Measurements from ENCODE around the gene PRND. TPM values are rescaled to one million over a fixed set of nuclear protein-coding genes. Genes with fewer than 3 reads are reported as not detected.
A peak's percentile ranks its signal among the peaks of the same experiment; 100 is the strongest.
"Not testable (repeated sequence)": the region's sequence is repeated elsewhere in the genome, so short reads cannot be mapped to it uniquely, and the experiment has no call there.

The PRND gene
- total and polyA plus RNA-seq, 5 donors, result not detected

- Histone ChIP-seq H3K27me3 (ENCODE audit: control insufficient read depth, insufficient read depth) (no peaks in the 10 kb centered on the region), H3K9me3 (ENCODE audit: control insufficient read depth, low read length) (no peaks in the 10 kb centered on the region), H3K27ac (ENCODE audit: low read length) (no peak overlapping the region), H3K4me3 (ENCODE audit: low read length) (no peak overlapping the region), H3K4me1 (ENCODE audit: control insufficient read depth, insufficient read depth, low read length) (no peaks in the 10 kb centered on the region)
- ATAC-seq, result no peak
- WGBS, result 70% methylated on average over 2 of the region's 2 CpGs
- peak in 1 of 3 donors; percentile 18 for DNase-seq
- intact Hi-C loops (cut with DNase I), result loop anchor here in 1 of 4 donors (5.0 kb wide), 1 partner anchor 331 kb away; no protein-coding TSS in a partner anchor
Observed at GRCh38 chr20:4766631-4767030, 44.9 kb downstream of the PRND start.

- Histone ChIP-seq H3K4me3 (ENCODE audit: low read length) (no peak overlapping the region), H3K4me1 (ENCODE audit: control insufficient read depth, insufficient read depth, low read length) (no peaks in the 10 kb centered on the region), H3K9me3 (ENCODE audit: control insufficient read depth, low read length) (no peaks in the 10 kb centered on the region), H3K27ac (ENCODE audit: low read length) (no peak overlapping the region), H3K27me3 (ENCODE audit: control insufficient read depth, insufficient read depth) (no peaks in the 10 kb centered on the region)
- no peak for ATAC-seq
- 79% methylated on average over 3 of the region's 3 CpGs for WGBS
- intact Hi-C loops (cut with DNase I), result loop anchor here in 1 of 4 donors (5.0 kb wide), 1 partner anchor 330 kb away; no protein-coding TSS in a partner anchor
- no peak for DNase-seq
Observed at GRCh38 chr20:4767084-4767483, 45.4 kb downstream of the PRND start.

DNA sequence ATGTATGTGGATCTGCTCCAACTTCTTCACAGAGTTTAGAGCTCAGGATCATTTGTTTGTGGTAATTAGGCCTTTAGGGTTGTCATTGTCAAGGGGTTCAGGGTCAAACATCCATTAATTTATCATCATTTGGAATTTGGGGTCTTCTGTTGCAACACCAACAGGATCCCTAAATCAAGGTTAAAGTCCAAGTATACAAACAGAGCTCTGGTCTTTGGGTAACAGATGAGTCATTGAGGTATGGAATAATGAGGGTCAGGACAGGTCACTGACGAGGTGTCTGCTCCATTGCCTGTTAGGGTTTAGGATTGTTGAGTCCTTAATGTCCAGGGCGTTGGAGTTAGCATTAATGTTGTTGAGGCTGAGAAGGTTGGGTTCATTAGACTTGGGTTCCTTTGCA is 47.6 kb downstream of the PRND start:
- Histone ChIP-seq H3K9me3 (ENCODE audit: control insufficient read depth, low read length) (no peaks in the 10 kb centered on the region), H3K4me1 (ENCODE audit: control insufficient read depth, insufficient read depth, low read length) (no peaks in the 10 kb centered on the region), H3K27me3 (ENCODE audit: control insufficient read depth, insufficient read depth) (no peaks in the 10 kb centered on the region), H3K27ac (ENCODE audit: low read length) (no peak overlapping the region), H3K4me3 (ENCODE audit: low read length) (no peak overlapping the region)
- 83% methylated on average over 2 of the region's 2 CpGs for WGBS
- ATAC-seq, result no peak
- intact Hi-C loops (cut with DNase I), result loop anchor here in 1 of 4 donors (5.0 kb wide), 1 partner anchor 328 kb away; no protein-coding TSS in a partner anchor
- no peak for DNase-seq

DNA sequence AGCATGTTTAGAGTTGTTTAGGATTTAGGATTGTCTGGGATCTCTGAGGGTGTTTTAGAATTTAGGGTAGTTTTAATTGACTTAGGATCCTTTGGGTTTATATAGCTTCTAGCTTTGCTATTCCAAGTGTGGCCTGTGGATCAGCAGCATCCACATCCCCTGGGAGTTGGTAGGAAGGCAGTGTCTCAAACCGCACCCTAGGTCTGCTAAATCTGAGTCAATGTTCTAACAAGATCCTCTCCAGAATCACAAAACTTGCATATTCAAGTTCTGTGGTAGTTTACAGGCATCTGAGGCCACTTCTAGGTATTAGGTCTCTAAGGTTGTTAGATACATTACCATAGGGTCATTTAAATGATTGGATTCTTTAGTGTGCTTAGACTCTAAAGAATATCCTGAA is 48.3 kb downstream of the PRND start:
- 72% methylated on average over 1 of the region's 1 CpG for WGBS
- Histone ChIP-seq H3K27ac (ENCODE audit: low read length) (no peak overlapping the region), H3K27me3 (ENCODE audit: control insufficient read depth, insufficient read depth) (no peaks in the 10 kb centered on the region), H3K4me1 (ENCODE audit: control insufficient read depth, insufficient read depth, low read length) (no peaks in the 10 kb centered on the region), H3K4me3 (ENCODE audit: low read length) (no peak overlapping the region), H3K9me3 (ENCODE audit: control insufficient read depth, low read length) (no peaks in the 10 kb centered on the region)
- intact Hi-C loops (cut with DNase I), result no loop called here
- ATAC-seq (no peak), DNase-seq (no peak)

- Histone ChIP-seq H3K9me3 (ENCODE audit: control insufficient read depth, low read length) (no peaks in the 10 kb centered on the region), H3K27ac (ENCODE audit: low read length) (no peak overlapping the region), H3K4me1 (ENCODE audit: control insufficient read depth, insufficient read depth, low read length) (no peaks in the 10 kb centered on the region), H3K27me3 (ENCODE audit: control insufficient read depth, insufficient read depth) (no peaks in the 10 kb centered on the region), H3K4me3 (ENCODE audit: low read length) (no peak overlapping the region)
- ATAC-seq (no peak), DNase-seq (no peak)
- WGBS, result 81% methylated on average over 5 of the region's 5 CpGs
- intact Hi-C loops (cut with DNase I), result no loop called here
Observed at GRCh38 chr20:4771004-4771403, 49.3 kb downstream of the PRND start.

DNA sequence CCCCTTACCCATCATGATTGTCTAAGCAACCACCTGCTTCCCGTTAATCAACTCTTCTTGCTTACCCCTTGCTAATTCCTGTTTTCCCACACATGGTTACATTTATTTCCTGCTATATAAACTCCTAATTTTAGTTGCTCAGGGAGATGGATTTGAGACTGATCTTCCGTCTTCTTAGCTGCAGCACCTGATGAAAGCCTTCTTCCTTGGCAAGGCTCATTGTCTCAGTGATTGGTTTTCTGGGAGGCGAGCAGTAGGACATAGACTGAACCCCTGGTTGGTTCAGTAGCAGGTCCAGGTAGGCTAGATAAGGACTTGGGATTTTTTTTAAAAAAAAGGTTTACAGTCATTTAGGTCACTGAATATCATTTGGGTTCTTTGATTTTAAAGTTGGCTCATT is 50.4 kb downstream of the PRND start:
- no peak overlapping the region for H3K4me3 ChIP-seq (ENCODE audit: low read length)
- DNase-seq (no peak), ATAC-seq (no peak)
- H3K4me1 ChIP-seq (ENCODE audit: control insufficient read depth, insufficient read depth, low read length), result no peaks in the 10 kb centered on the region
- intact Hi-C loops (cut with DNase I), result no loop called here
- no peaks in the 10 kb centered on the region for H3K9me3 ChIP-seq (ENCODE audit: control insufficient read depth, low read length)
- 89% methylated on average over 3 of the region's 3 CpGs for WGBS
- H3K27ac ChIP-seq (ENCODE audit: low read length), result no peak overlapping the region
- H3K27me3 ChIP-seq (ENCODE audit: control insufficient read depth, insufficient read depth), result no peaks in the 10 kb centered on the region

DNA sequence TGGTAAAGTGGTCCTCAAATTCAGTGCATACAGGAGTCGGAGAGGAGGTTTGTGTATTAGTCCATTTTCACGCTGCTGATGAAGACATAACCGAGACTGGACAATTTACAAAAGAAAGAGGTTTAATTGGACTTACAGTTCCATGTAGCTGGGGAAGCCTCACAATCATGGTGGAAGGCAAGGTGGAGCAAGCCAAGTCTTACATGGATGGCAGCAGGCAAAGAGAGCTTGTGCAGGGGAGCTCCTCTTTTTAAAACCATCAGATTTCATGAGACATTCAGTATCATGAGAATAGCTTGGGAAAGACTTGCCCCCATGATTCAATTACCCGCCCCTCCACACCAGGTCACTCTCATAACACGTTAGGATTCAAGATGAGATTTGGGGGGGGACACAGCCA is 51.3 kb downstream of the PRND start:
- H3K27me3 ChIP-seq (ENCODE audit: control insufficient read depth, insufficient read depth); H3K27ac ChIP-seq (ENCODE audit: low read length); H3K9me3 ChIP-seq (ENCODE audit: control insufficient read depth, low read length); H3K4me3 ChIP-seq (ENCODE audit: low read length); ATAC-seq; DNase-seq; H3K4me1 ChIP-seq (ENCODE audit: control insufficient read depth, insufficient read depth, low read length); intact Hi-C loops (cut with DNase I): not testable (repeated sequence)
- WGBS, result 95% methylated on average over 5 of the region's 5 CpGs

GRCh38 chr20:4773736-4774135 is 52.0 kb downstream of the PRND start:
- Histone ChIP-seq H3K9me3 (ENCODE audit: control insufficient read depth, low read length) (no peaks in the 10 kb centered on the region), H3K4me3 (ENCODE audit: low read length) (no peak overlapping the region), H3K27ac (ENCODE audit: low read length) (no peak overlapping the region), H3K4me1 (ENCODE audit: control insufficient read depth, insufficient read depth, low read length) (no peaks in the 10 kb centered on the region), H3K27me3 (ENCODE audit: control insufficient read depth, insufficient read depth) (no peaks in the 10 kb centered on the region)
- intact Hi-C loops (cut with DNase I), result no loop called here
- 86% methylated on average over 5 of the region's 5 CpGs for WGBS
- DNase-seq (no peak), ATAC-seq (no peak)

DNA sequence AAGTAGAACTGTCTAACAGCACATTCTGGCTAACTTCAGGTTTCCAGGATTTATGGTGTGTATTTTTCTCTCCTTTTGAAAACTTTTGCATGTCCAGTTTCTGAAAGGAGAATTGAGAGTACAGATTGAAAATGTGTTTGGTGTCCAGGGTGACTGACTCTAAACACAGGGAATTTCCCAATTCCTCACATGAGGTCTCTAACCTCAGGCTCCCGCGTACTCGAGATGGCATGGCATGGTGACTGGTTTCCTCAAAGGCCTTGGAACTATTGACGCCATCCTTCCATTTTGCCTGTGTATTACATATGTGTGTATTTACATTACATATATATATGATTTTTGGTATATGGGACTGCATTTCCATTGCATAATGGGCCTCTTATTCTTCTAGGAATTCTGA is 52.5 kb downstream of the PRND start:
- 92% methylated on average over 4 of the region's 4 CpGs for WGBS
- intact Hi-C loops (cut with DNase I), result no loop called here
- ATAC-seq (no peak), DNase-seq (no peak)
- Histone ChIP-seq H3K27ac (ENCODE audit: low read length) (no peak overlapping the region), H3K27me3 (ENCODE audit: control insufficient read depth, insufficient read depth) (no peaks in the 10 kb centered on the region), H3K9me3 (ENCODE audit: control insufficient read depth, low read length) (no peaks in the 10 kb centered on the region), H3K4me3 (ENCODE audit: low read length) (no peak overlapping the region), H3K4me1 (ENCODE audit: control insufficient read depth, insufficient read depth, low read length) (no peaks in the 10 kb centered on the region)

GRCh38 chr20:4775322-4776078 is 53.8 kb downstream of the PRND start:
- H3K9me3 ChIP-seq (ENCODE audit: control insufficient read depth, low read length), result no peaks in the 10 kb centered on the region
- no peaks in the 10 kb centered on the region for H3K27me3 ChIP-seq (ENCODE audit: control insufficient read depth, insufficient read depth)
- H3K4me1 ChIP-seq (ENCODE audit: control insufficient read depth, insufficient read depth, low read length), result no peaks in the 10 kb centered on the region
- WGBS, result 90% methylated on average over 21 of the region's 21 CpGs
- DNase-seq (peak in 1 of 3 donors; percentile 56), ATAC-seq (no peak)
- no peak overlapping the region for H3K4me3 ChIP-seq (ENCODE audit: low read length)
- H3K27ac ChIP-seq (ENCODE audit: low read length), result no peak overlapping the region
- intact Hi-C loops (cut with DNase I), result no loop called here

DNA sequence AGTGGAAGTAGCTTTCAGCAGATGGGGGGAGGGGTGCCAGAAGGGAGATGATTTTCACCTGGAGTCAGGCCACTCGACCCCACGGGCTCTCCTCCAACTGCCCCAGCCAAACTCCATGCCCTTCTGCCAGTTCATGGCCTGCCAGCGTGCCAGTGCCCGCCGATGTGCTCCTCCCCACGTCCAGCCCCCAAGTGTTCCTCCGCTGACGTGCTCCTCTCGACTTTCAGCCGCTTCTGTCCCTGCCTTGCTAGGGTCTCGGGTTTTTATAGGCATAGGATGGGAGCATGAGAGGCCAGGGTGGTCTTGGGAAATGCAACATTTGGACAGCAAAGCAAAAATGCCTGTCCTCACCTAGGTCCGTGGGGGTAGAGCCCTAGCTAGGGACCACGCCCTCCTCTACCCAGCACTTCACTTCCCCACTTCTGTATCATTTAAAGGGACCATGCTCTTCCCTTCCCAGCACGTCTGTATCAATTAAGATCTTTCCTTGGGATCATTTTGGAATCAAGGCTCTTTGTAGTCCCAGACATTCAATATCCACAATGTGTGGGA is 54.4 kb downstream of the PRND start:
- no peaks in the 10 kb centered on the region for H3K9me3 ChIP-seq (ENCODE audit: control insufficient read depth, low read length)
- no peaks in the 10 kb centered on the region for H3K27me3 ChIP-seq (ENCODE audit: control insufficient read depth, insufficient read depth)
- H3K27ac ChIP-seq (ENCODE audit: low read length), result no peak overlapping the region
- DNase-seq (no peak), ATAC-seq (no peak)
- H3K4me3 ChIP-seq (ENCODE audit: low read length), result no peak overlapping the region
- 67% methylated on average over 14 of the region's 14 CpGs for WGBS
- intact Hi-C loops (cut with DNase I), result no loop called here
- H3K4me1 ChIP-seq (ENCODE audit: control insufficient read depth, insufficient read depth, low read length), result no peaks in the 10 kb centered on the region

Measured in right cardiac atrium (tissue), 5 donors.